Naive thymus-derived CD8-positive, alpha-beta T cell (primary cell): Measurements from ENCODE around the gene TMED9. TPM values are rescaled to one million over a fixed set of nuclear protein-coding genes. Genes with fewer than 3 reads are reported as not detected.

Source experiments
- ATAC-seq, 2 donors: fragments of 150-1000 bp; cut with Tn5 transposase in 1 of 2; sonication (Bioruptor Pico), chemical (Tn5 transposase) in 1 of 2; 1 replicate in 1 of 2; 2 replicates in 1 of 2; pipeline ENCODE4 v1.10.0; 2021; ENCODE audit warnings: mild to moderate bottlenecking in 2 of 2, moderate library complexity in 2 of 2
- POLR2A ChIA-PET: fragments of 350-600 bp; sonication (Branson Sonifier 250); formaldehyde crosslinking; loops from one replicate; lab custom pipeline; 2021; ENCODE audit warnings: antibody characterized with exemption; lab: Charles Lee
- DNase-seq, 10 donors: peaks; one replicate each; pipeline versions ENCODE4 v3.0.0 to v3.0.0-alpha.2; 2020 to 2022
- H3K27ac Mint-ChIP-seq, 10 donors: one replicate each; pipeline ENCODE4 v1.8.0; 2020 to 2022; ENCODE audit warnings: mild to moderate bottlenecking in 10 of 10, mixed read lengths in 10 of 10, moderate library complexity in 4 of 10, inconsistent platforms in 1 of 10
- H3K27me3 Mint-ChIP-seq, 5 donors: one replicate each; pipeline ENCODE4 v1.8.0; 2021 to 2022; ENCODE audit warnings: mixed read lengths in 5 of 5
- H3K36me3 Mint-ChIP-seq, 3 donors: one replicate each; pipeline ENCODE4 v1.8.0; 2020 to 2022; ENCODE audit warnings: mixed read lengths in 3 of 3, mild to moderate bottlenecking in 2 of 3, inconsistent platforms in 1 of 3
- H3K4me1 Mint-ChIP-seq, 4 donors: one replicate each; pipeline ENCODE4 v1.8.0; 2021 to 2022; ENCODE audit warnings: mixed read lengths in 4 of 4
- H3K4me3 Mint-ChIP-seq, 10 donors: one replicate each; pipeline ENCODE4 v1.8.0; 2020 to 2022; ENCODE audit warnings: mild to moderate bottlenecking in 10 of 10, mixed read lengths in 10 of 10, moderate library complexity in 6 of 10, inconsistent platforms in 1 of 10
- H3K9me3 Mint-ChIP-seq, 9 donors: one replicate each; pipeline ENCODE4 v1.8.0; 2020 to 2022; ENCODE audit warnings: mixed read lengths in 9 of 9, mild to moderate bottlenecking in 3 of 9, inconsistent platforms in 1 of 9, moderate library complexity in 1 of 9
- polyA plus RNA-seq, 3 donors: library from polyadenylated mRNA; unstranded; fragments of 300-500 nt; fragmentation: Illumina TruSeq; gene quantifications; one replicate each; pipeline ENCODE4 v1.2.3, GENCODE V29; 2021
- total RNA-seq, 8 experiments: library from RNA in 2 of 8; stranded (reverse) in 2 of 8; gene quantifications; one replicate each; pipeline ENCODE4 v1.2.3 and lab custom pipeline; 2021 to 2026

The TMED9 gene
- total and polyA plus RNA-seq, 5 experiments from 2014 or later = 61.5 to 121 (median 89.0) TPM

- POLR2A ChIA-PET = interaction anchor here (0.7 to 2.3 kb wide), 5 partner anchors 9 to 562 kb away, joined by 3 to 8 read pairs (median 6); partner anchors contain the start of genes FAM193B and NHP2
These were observed 353 bp upstream of the TMED9 start for GRCh38 chr5:177591690-177592009.

GRCh38 chr5:177592905-177593304, 902 bp downstream of the TMED9 start:
- H3K9me3 Mint-ChIP-seq = peaks cover 0 to 2% (median 0%) of the 10 kb centered on the region in 9 donors
- peak overlapping the region; percentile 91 to 100 (median 98) for H3K4me3 Mint-ChIP-seq
- ATAC-seq = no peak
- peaks cover 0 to 17% (median 6%) of the 10 kb centered on the region in 5 donors for H3K27me3 Mint-ChIP-seq
- H3K27ac Mint-ChIP-seq = peak overlapping the region in 7 of 10 donors; percentile 29 to 98 (median 90)
- DNase-seq = peak in 1 of 10 donors; percentile 55
- peaks cover 11 to 32% (median 26%) of the 10 kb centered on the region in 4 donors for H3K4me1 Mint-ChIP-seq
- POLR2A ChIA-PET = interaction anchor here (1.1 to 2.3 kb wide), 4 partner anchors 8 to 39 kb away, joined by 3 to 8 read pairs (median 7); partner anchors contain the start of gene FAM193B
- H3K36me3 Mint-ChIP-seq = peaks cover 0 to 32% (median 12%) of the 10 kb centered on the region in 3 donors

More at GRCh38 chr5:177591690-177592009, 353 bp upstream of the TMED9 start:
- peaks cover 11 to 29% (median 25%) of the 10 kb centered on the region in 4 donors for H3K4me1 Mint-ChIP-seq
- peaks cover 0 to 17% (median 6%) of the 10 kb centered on the region in 5 donors for H3K27me3 Mint-ChIP-seq
- peak overlapping the region; percentile 91 to 100 (median 98) for H3K4me3 Mint-ChIP-seq
- H3K36me3 Mint-ChIP-seq = peaks cover 0 to 32% (median 12%) of the 10 kb centered on the region in 3 donors
- H3K27ac Mint-ChIP-seq = peak overlapping the region; percentile 77 to 98 (median 96)
- ATAC-seq = no peak
- no peak for DNase-seq
- H3K9me3 Mint-ChIP-seq = peaks cover 0 to 2% (median 0%) of the 10 kb centered on the region in 9 donors

GRCh38 chr5:177593511-177593910, 1.5 kb downstream of the TMED9 start:
- DNase-seq (no peak), ATAC-seq (no peak)
- peaks cover 0 to 13% (median 6%) of the 10 kb centered on the region in 5 donors for H3K27me3 Mint-ChIP-seq
- POLR2A ChIA-PET = no interaction called here
- H3K4me3 Mint-ChIP-seq = peak overlapping the region in 9 of 10 donors; percentile 79 to 100 (median 99)
- H3K36me3 Mint-ChIP-seq = peaks cover 0 to 32% (median 12%) of the 10 kb centered on the region in 3 donors
- H3K27ac Mint-ChIP-seq = peak overlapping the region in 4 of 10 donors; percentile 14 to 90 (median 66)
- peaks cover 11 to 35% (median 29%) of the 10 kb centered on the region in 4 donors for H3K4me1 Mint-ChIP-seq
- H3K9me3 Mint-ChIP-seq = peaks cover 0 to 2% (median 0%) of the 10 kb centered on the region in 9 donors

DNA sequence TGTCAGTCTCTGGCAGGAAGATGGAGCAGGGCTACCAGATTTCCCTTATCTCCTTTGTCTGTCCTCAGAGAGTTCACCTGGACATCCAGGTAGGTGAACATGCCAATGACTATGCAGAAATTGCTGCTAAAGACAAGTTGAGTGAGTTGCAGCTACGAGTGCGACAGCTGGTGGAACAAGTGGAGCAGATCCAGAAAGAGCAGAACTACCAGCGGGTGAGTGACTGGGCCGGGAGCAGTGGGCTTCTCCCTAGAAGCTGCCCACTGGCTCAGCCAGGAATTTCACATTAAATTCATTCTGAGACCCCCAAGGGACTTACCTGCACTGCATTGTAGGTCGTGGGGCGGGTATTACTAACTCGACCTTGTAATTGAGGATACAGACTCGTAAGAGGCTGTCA, 2.1 kb downstream of the TMED9 start:
- H3K27me3 Mint-ChIP-seq = peaks cover 0 to 13% (median 6%) of the 10 kb centered on the region in 5 donors
- peak overlapping the region in 1 of 10 donors; percentile 27 for H3K27ac Mint-ChIP-seq
- no peak for DNase-seq
- H3K4me3 Mint-ChIP-seq = peak overlapping the region in 2 of 10 donors; percentile 12 to 79
- POLR2A ChIA-PET = interaction anchor here (0.5 kb wide), 1 partner anchor 504 kb away, joined by 7 read pairs; no protein-coding TSS in a partner anchor
- H3K9me3 Mint-ChIP-seq = peaks cover 0 to 2% (median 0%) of the 10 kb centered on the region in 9 donors
- peaks cover 11 to 40% (median 34%) of the 10 kb centered on the region in 4 donors for H3K4me1 Mint-ChIP-seq
- no peak for ATAC-seq
- peaks cover 0 to 32% (median 12%) of the 10 kb centered on the region in 3 donors for H3K36me3 Mint-ChIP-seq

DNA sequence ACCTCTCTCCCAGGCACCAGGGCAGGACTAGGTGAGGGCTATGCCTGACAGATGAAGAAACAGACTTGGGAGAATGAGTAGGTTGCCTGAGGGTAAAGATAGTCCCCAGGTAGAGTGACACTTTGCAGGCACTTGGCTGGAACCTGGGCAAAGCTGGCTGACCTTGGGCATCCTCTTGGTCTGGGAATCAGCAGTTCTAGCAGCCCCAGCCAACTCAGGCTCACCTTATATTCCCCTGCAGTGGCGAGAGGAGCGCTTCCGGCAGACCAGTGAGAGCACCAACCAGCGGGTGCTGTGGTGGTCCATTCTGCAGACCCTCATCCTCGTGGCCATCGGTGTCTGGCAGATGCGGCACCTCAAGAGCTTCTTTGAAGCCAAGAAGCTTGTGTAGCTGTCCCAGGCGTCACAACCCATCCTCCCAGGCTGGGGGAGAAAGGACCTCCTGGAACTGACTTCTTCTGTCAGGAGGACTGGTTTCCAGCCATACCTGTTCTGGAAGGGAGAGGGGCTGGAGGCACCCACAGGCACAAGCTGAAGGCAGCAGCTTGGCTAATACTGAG, 3.1 kb downstream of the TMED9 start:
- Mint-ChIP-seq H3K4me1 (peaks cover 11 to 42% (median 36%) of the 10 kb centered on the region in 4 donors), H3K36me3 (peaks cover 0 to 32% (median 12%) of the 10 kb centered on the region in 3 donors), H3K4me3 (peak overlapping the region in 2 of 10 donors; percentile 14 to 24), H3K9me3 (peaks cover 0 to 2% (median 0%) of the 10 kb centered on the region in 9 donors), H3K27ac (no peak overlapping the region), H3K27me3 (peaks cover 0 to 7% (median 3%) of the 10 kb centered on the region in 5 donors)
- no peak for ATAC-seq
- POLR2A ChIA-PET = no interaction called here
- DNase-seq = no peak

DNA sequence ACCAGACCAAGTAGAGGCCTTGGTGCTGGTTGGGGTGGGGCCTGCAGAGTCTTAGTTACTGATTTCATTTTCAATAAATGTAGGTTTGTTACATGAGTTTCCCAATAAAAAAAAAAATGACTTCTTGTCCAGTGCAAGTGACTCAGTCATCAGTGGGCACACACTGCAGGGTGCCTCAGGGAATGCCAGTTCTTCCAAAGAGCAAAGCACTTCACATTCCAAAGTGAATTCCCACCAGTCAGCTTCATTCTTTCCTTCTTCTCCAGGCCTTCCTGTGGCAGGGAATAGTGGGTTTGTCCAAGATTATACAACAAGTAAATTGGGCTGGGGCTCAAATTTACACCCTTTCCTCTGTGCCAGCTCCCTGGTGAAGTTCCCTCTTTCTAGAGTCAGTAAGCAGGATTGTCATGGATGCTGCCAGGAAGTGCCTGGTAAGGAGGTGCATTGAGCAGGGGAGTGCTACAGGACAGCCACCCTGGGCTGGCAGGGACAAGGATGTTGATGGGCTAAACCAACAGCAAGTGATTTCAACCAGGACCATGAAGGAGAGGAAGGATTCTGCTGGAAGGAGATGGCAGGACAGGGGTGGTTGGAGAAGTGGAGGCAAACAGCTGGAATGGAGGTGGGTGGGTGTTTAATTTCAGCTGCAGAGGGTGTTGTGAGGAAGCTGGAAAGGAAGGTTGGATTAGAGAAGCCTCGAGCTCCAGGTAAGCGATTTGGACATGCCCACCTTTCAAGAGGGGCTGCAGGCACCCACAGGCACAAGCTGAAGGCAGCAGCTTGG, 4.2 kb downstream of the TMED9 start:
- ATAC-seq (no peak), DNase-seq (no peak)
- POLR2A ChIA-PET = no interaction called here
- peaks cover 0 to 2% (median 0%) of the 10 kb centered on the region in 9 donors for H3K9me3 Mint-ChIP-seq
- H3K27me3 Mint-ChIP-seq = no peaks in the 10 kb centered on the region
- peaks cover 0 to 32% (median 12%) of the 10 kb centered on the region in 3 donors for H3K36me3 Mint-ChIP-seq
- H3K27ac Mint-ChIP-seq = peak overlapping the region in 1 of 10 donors; percentile 27
- H3K4me3 Mint-ChIP-seq = peak overlapping the region in 2 of 10 donors; percentile 45 to 60
- peaks cover 18 to 51% (median 46%) of the 10 kb centered on the region in 4 donors for H3K4me1 Mint-ChIP-seq

DNA sequence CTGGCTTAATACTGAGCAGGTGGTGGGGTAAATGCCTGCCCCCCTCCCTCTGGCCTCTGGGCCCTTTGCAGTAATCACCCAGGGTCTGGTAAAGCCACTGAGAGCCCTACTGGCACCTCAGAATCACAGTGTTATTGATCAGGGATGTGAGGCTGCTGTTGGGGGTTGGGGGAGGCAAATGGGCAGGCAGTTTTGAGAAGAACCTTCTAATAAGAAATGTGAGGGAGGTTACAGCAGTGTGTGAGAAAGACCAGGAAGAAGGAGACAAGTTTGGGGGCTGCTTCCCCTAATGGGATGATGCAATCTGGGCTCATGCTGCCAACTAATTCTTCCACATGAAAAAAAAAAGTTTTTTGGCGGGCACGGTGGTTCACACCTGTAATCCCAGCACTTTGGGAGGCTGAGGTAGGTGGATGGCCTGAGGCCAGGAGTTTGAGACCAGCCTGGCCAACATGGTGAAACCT, 4.8 kb downstream of the TMED9 start:
- H3K27ac Mint-ChIP-seq = peak overlapping the region in 1 of 10 donors; percentile 27
- H3K4me3 Mint-ChIP-seq = peak overlapping the region in 1 of 10 donors; percentile 38
- ATAC-seq (no peak), DNase-seq (no peak)
- peaks cover 0 to 32% (median 12%) of the 10 kb centered on the region in 3 donors for H3K36me3 Mint-ChIP-seq
- H3K4me1 Mint-ChIP-seq = peaks cover 21 to 52% (median 47%) of the 10 kb centered on the region in 4 donors
- no peaks in the 10 kb centered on the region for H3K27me3 Mint-ChIP-seq
- POLR2A ChIA-PET = no interaction called here
- peaks cover 0 to 2% (median 0%) of the 10 kb centered on the region in 9 donors for H3K9me3 Mint-ChIP-seq

DNA sequence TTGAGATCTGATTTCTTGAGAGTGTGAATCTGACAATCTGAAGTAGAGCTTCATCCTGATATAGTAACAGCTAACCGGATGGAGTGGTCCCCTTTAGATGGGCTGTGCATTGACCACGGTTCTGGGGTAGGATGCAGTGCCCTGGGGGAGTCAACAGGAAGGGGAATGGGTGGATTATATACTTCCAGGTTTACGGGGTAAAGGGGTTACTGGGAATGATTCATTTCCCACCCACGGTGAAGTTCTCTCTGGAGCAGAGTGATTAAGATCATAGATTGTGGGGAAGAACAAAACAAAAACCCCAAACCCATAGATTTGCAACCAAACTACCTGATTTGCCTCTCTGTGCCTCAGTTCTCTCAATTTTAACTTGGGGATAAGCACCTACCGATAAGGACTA, 6.5 kb downstream of the TMED9 start:
- H3K4me3 Mint-ChIP-seq = peak overlapping the region; percentile 16 to 91 (median 80)
- peaks cover 20 to 51% (median 42%) of the 10 kb centered on the region in 4 donors for H3K4me1 Mint-ChIP-seq
- ATAC-seq = no peak
- H3K27me3 Mint-ChIP-seq = no peaks in the 10 kb centered on the region
- POLR2A ChIA-PET = no interaction called here
- peaks cover 0 to 31% (median 12%) of the 10 kb centered on the region in 3 donors for H3K36me3 Mint-ChIP-seq
- DNase-seq = no peak
- H3K9me3 Mint-ChIP-seq = no peaks in the 10 kb centered on the region
- H3K27ac Mint-ChIP-seq = peak overlapping the region in 4 of 10 donors; percentile 53 to 84 (median 76)

- peak within 1 kb of the TSS; percentile 72 to 97 (median 94) for H3K27ac Mint-ChIP-seq
These were observed 7.9 kb downstream of the TMED9 start, which contains the start of gene B4GALT7 for GRCh38 chr5:177599731-177600507. Gene B4GALT7, plus strand, starts transcription at chr5:177600132. Its CDS starts 79 bp downstream, at chr5:177600211.

DNA sequence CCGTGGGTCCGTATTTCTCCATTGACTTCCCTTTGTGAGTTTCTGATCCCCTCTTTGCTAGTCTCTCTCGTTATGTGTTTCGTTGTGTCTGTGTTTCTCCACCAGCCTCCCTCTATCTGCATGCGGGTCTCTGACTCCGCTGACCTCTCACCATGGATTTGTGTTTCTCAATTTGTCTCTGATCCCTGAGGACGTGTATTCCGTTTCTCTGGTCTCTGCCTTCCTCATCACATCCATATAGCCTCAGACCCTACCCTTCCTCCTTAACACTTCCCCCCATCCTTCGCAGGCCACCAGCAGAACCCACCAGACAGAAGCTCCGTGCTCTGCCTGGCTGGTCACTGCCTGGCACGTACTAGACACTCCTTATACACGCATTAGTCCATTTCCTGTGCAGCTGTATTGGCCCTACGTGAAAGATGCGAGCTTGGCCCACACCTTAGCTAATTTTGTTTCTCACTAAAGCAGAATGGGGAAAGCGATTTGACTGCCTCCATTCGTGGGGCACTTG, 8.6 kb downstream of the TMED9 start:
- Mint-ChIP-seq H3K4me3 (peak overlapping the region; percentile 82 to 99 (median 97)), H3K36me3 (peaks cover 0 to 21% (median 5%) of the 10 kb centered on the region in 3 donors), H3K27me3 (no peaks in the 10 kb centered on the region), H3K27ac (peak overlapping the region; percentile 72 to 97 (median 94)), H3K4me1 (peaks cover 21 to 46% (median 39%) of the 10 kb centered on the region in 4 donors), H3K9me3 (no peaks in the 10 kb centered on the region)
- DNase-seq (peak in 1 of 10 donors; percentile 10), ATAC-seq (no peak)
- POLR2A ChIA-PET = interaction anchor here (1.0 to 1.6 kb wide), 6 partner anchors 8 to 604 kb away, joined by 3 to 8 read pairs (median 4); partner anchors contain the start of genes HNRNPAB and TMED9

More at GRCh38 chr5:177599731-177600507, 7.9 kb downstream of the TMED9 start, which contains the start of gene B4GALT7:
- peaks cover 18 to 46% (median 39%) of the 10 kb centered on the region in 4 donors for H3K4me1 Mint-ChIP-seq
- peak within 1 kb of the TSS; percentile 82 to 99 (median 97) for H3K4me3 Mint-ChIP-seq
- no peaks in the 10 kb centered on the region for H3K27me3 Mint-ChIP-seq
- peaks cover 0 to 19% (median 5%) of the 10 kb centered on the region in 3 donors for H3K36me3 Mint-ChIP-seq
- DNase-seq = peak; percentile 66 to 91 (median 82)
- no peaks in the 10 kb centered on the region for H3K9me3 Mint-ChIP-seq
- POLR2A ChIA-PET = interaction anchor here (1.0 to 1.6 kb wide), 6 partner anchors 8 to 466 kb away, joined by 3 to 8 read pairs (median 4); partner anchors contain the start of gene TMED9
- peak; percentile 87 to 91 for ATAC-seq

DNA sequence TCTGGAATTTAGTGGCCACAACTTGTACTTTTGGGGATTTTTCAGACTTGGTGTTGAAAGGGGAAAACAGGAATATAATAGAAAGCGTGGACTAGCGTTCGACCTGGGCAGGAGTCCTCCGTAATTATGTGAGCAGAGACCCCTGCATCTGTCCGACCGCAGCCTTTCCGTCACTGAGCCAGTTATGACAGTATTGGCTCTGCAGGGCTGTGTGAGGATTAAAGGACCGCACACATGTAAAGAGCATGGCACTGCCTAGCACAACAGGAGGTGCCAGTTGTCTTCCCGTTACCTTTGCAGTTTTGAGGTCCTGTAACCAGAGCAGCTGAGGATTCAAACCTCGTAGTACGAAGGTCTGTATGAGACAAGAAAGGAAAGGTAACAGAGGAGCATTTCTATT, 9.1 kb downstream of the TMED9 start:
- POLR2A ChIA-PET = interaction anchor here (1.0 to 1.1 kb wide), 2 partner anchors 9 to 603 kb away, joined by 4 to 8 read pairs; partner anchors contain the start of genes HNRNPAB and TMED9
- H3K27me3 Mint-ChIP-seq = no peaks in the 10 kb centered on the region
- H3K4me1 Mint-ChIP-seq = peaks cover 23 to 50% (median 41%) of the 10 kb centered on the region in 4 donors
- DNase-seq = no peak
- no peaks in the 10 kb centered on the region for H3K9me3 Mint-ChIP-seq
- ATAC-seq = no peak
- peak overlapping the region; percentile 51 to 97 (median 92) for H3K27ac Mint-ChIP-seq
- peaks cover 0 to 21% (median 4%) of the 10 kb centered on the region in 3 donors for H3K36me3 Mint-ChIP-seq
- peak overlapping the region; percentile 82 to 99 (median 97) for H3K4me3 Mint-ChIP-seq
